Measurements from ENCODE around the gene COPG1.

Gene COPG1

DNA sequence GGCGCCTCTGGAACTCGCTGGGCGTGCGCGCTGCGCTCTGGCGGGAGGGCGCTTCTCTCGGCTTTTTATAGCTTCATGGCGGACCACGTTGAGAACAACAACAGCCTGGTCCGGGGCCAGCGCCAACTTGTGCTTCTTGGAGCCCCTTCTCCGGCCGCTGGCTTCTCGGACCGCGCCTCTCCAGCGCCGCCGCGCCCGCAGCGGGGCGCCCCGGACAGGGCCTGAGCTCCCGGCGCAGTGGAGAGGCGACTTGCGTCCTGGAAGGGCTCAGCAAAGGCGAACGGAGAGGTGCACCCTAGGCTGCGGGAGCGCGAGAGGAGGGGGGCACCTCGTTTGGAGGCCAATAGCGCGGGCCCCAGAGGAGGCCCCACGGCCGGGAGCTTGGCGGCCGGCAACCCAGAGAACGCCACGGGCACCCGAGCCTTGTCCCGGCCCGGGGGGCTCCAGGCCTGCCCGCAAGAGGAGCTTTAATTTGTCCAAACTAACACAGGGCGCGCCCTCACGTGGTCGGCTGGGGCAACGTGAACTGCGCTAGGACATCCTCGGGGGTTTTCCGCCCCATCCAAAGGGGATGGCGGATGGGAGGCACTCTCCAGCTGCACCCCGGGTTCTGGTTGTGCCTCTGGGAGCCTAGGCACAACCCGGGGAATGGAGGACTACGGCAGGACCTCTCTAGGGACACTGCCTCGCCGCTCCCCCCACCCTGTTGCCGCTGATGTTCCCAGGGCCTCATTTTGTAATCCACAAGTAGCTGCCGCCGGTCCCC, 67.0 kb downstream of the COPG1 start:
- DNase-seq, result peak; percentile 70 to 76

GRCh38 chr3:129317014-129317771, 67.8 kb downstream of the COPG1 start:
- DNase-seq, result no peak

DNA sequence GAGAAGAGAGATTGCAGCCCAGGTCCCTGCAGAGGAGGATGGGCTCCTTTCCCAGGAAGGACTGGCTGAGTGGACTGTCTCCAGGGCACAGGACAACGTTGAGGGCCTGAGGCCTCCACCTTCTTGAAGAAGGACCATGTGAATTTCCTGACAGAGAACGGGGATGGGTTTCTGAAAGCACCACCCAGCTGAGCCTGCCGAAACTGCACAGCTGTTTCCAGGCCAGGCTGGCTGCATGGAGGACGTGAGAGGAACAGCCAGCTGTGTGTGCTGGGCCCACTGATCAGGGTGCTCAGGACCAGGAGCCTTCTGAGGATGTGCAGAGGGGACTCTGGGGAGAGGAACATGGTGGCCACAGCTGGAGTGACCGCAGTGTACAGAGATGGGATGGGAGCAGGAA, 68.4 kb downstream of the COPG1 start:
- no peak for DNase-seq

DNA sequence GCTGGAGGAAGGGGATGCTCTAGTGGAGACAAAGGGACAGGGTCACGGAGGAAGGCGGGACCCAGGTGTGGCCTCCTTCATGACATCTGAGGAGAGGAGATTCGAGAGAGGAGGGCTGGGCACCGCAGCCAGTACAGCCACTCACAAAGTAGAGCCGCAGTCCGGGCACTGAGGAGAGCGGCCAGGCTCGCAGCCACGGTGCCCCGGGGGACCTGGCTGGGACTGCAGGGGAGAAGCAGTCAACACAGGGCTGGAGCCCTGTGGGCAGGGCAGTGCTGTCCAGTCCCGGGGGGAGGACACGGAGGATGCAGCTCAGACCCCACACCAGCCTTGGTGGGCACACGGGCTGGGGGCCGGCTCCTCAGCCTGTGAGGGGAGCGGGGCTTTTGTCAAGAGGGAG, 69.5 kb downstream of the COPG1 start:
- DNase-seq, result no peak

DNA sequence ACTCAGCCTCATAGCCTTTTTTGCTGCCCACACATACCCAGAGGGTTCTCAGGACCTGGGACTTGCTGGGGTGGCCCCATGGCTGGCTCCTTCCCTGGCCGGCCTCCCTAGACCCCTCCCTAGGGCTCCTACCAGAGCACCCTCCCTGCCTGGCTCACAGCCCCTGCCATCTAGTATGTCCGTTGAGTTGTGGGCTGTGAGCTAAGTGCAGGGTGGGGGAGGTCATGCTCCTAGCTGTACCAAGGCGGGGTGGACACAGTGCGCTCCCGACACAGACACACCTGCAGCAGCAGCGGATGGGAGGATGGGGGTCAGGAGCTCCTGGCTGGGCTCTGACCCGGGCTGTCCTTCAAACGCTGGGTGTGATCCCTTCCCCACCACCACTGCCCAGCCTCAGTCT, 70.9 kb downstream of the COPG1 start:
- no peak for DNase-seq

- DNase-seq, result no peak
Observed at GRCh38 chr3:129320825-129321487, 71.5 kb downstream of the COPG1 start.

GRCh38 chr3:129321887-129322286, 72.5 kb downstream of the COPG1 start:
- no peak for DNase-seq

DNA sequence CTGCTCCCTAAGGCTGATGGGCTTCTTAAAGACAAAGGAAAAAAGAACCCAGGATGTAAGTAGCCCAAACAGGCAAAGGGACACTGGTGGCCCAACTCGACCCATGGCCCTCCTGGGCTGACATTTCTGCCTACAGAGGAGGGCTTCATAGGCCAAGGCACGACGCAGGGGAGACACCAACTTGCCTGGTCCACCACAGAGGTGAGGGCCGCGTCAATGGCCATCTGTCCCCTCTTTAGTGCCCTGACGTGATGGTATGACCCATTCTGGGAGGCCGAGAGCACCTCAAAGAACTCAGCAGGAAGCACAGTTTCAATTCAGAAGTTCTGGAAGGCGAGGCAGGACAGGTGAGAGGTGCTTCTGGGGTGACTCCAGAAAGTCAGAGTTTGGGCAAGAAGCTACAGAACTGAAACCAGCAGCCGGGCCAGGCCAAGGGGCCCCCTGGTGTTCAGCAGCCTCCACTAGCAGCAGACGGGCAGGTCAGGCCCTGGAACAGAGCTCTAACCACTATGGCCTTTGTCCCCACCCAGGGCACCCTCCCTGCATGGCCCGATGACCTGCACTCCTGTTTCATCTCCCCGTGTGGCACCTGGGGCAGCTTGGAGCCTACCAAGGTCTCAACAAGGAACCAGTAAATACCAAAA, 74.4 kb downstream of the COPG1 start:
- DNase-seq, result peak in 1 of 2 experiments; percentile 5

- no peak for DNase-seq
Observed at GRCh38 chr3:129324855-129325254, 75.4 kb downstream of the COPG1 start.

GRCh38 chr3:129325383-129325782, 76.0 kb downstream of the COPG1 start:
- no peak for DNase-seq

DNA sequence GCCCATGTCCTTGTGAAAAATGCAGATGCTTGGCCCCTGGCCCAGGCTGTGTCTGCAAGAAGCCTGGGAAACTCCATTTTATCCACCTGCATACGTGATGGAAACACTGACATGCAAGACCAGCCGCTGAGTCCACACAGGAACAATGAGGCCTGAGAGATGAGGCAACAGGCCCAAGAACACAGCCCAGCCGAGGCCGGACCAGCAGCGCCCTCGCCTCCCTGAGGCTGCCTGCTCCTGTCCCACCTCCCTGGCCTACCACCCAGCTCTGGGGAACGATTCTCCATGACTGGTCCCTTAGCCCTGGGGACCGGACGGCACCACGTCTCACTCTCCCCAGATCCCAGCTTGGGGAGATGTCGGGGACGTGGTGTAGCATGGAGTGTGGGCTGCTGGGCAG, 76.7 kb downstream of the COPG1 start:
- DNase-seq, result no peak

- DNase-seq, result no peak
Observed at GRCh38 chr3:129326595-129326994, 77.2 kb downstream of the COPG1 start.

Data from Kasumi-1 (cell line).